Uterus (tissue), 4 donors: ENCODE measurements around the gene TNF. TPM values are rescaled to one million over a fixed set of nuclear protein-coding genes. Genes with fewer than 3 reads are reported as not detected.

Experiments used
- DNase-seq, 2 donors: peaks; one replicate each; pipeline ENCODE4 v3.0.0-alpha.2; 2019 to 2020
- H3K27ac ChIP-seq, 2 donors: fragments of 200-600 bp; sonication (generic); 1 replicate in 1 of 2; 2 replicates in 1 of 2; pipeline ENCODE4 v1.5.1; 2016 to 2018
- H3K27me3 ChIP-seq, 2 donors: fragments of 200-600 bp; sonication (generic); one replicate each; pipeline ENCODE4 v1.5.1; 2018 to 2019; ENCODE audit warnings: control low read depth in 1 of 2
- H3K36me3 ChIP-seq, 2 donors: fragments of 200-600 bp; sonication (generic); one replicate each; pipeline ENCODE4 v1.5.1; 2019; ENCODE audit warnings: control low read depth in 1 of 2
- H3K4me1 ChIP-seq, 2 donors: fragments of 200-600 bp; sonication (generic); one replicate each; pipeline ENCODE4 v1.5.1; 2018 to 2019; ENCODE audit warnings: control low read depth in 1 of 2
- H3K4me3 ChIP-seq, 2 donors: fragments of 200-600 bp; sonication (generic); 1 replicate in 1 of 2; 2 replicates in 1 of 2; pipeline ENCODE4 v1.5.1; 2018 to 2019; ENCODE audit warnings: mild to moderate bottlenecking in 1 of 2
- H3K9me3 ChIP-seq, 2 donors: fragments of 200-600 bp; sonication (generic); one replicate each; pipeline ENCODE4 v1.5.1; 2019; ENCODE audit warnings: control low read depth in 1 of 2
- CTCF ChIP-seq, 4 experiments: fragments of 200-600 bp in 2 of 4; fragments of 450-650 bp in 2 of 4; sonication (generic) in 2 of 4; IDR thresholded peaks; one replicate each; pipeline ENCODE4 v1.5.1; 2016 to 2019; ENCODE audit warnings: antibody characterized with exemption in 4 of 4, mild to moderate bottlenecking in 2 of 4, moderate library complexity in 1 of 4
- POLR2A ChIP-seq, 2 donors: fragments of 450-650 bp; IDR thresholded peaks; one replicate each; pipeline ENCODE4 v1.6.1; 2016; ENCODE audit warnings: antibody characterized with exemption in 2 of 2, mild to moderate bottlenecking in 1 of 2, moderate library complexity in 1 of 2
- intact Hi-C: fragments of 100-400 bp; cut with DNase I; formaldehyde crosslinking; loops from one replicate; pipeline ENCODE4 v1.15.1; 2023; ENCODE audit warnings: low total_unique reads
- total RNA-seq, 4 donors: library from RNA; depleted of rRNA in 3 of 4; stranded (reverse); fragments of >200 nt in 3 of 4; gene quantifications; one replicate each; pipeline versions ENCODE4 v1.1.0 to v1.2.4, GENCODE V29; 2014 to 2023
- donor health status: DM: yes; HTN: yes; CAD: no.

The TNF gene
- total RNA-seq, 4 donors from 2014 or later = 1.3 TPM; not detected in 3

- Histone ChIP-seq H3K27ac (no peak overlapping the region), H3K36me3 (no peaks in the 10 kb centered on the region), H3K9me3 (no peaks in the 10 kb centered on the region), H3K4me3 (no peak overlapping the region), H3K27me3 (no peaks in the 10 kb centered on the region), H3K4me1 (no peaks in the 10 kb centered on the region)
- intact Hi-C loops = no loop called here
- no peak for DNase-seq
- TF ChIP-seq CTCF (IDR thresholded peaks at IDR 0.05) (no peak), POLR2A (IDR thresholded peaks at IDR 0.05) (no peak)
These were observed 45.8 kb upstream of the TNF start for GRCh38 chr6:31529329-31530150.

GRCh38 chr6:31530659-31531058 lies 44.7 kb upstream of the TNF start:
- no peaks in the 10 kb centered on the region for H3K9me3 ChIP-seq
- no peaks in the 10 kb centered on the region for H3K27me3 ChIP-seq
- TF ChIP-seq POLR2A (IDR thresholded peaks at IDR 0.05) (no peak), CTCF (IDR thresholded peaks at IDR 0.05) (no peak)
- intact Hi-C loops = no loop called here
- no peak overlapping the region for H3K4me3 ChIP-seq
- H3K36me3 ChIP-seq = no peaks in the 10 kb centered on the region
- no peaks in the 10 kb centered on the region for H3K4me1 ChIP-seq
- no peak for DNase-seq
- H3K27ac ChIP-seq = no peak overlapping the region

- TF ChIP-seq POLR2A (IDR thresholded peaks at IDR 0.05) (no peak), CTCF (IDR thresholded peaks at IDR 0.05) (no peak)
- DNase-seq = no peak
- H3K27me3 ChIP-seq = no peaks in the 10 kb centered on the region
- no peaks in the 10 kb centered on the region for H3K4me1 ChIP-seq
- H3K9me3 ChIP-seq = no peaks in the 10 kb centered on the region
- intact Hi-C loops = no loop called here
- no peak overlapping the region for H3K4me3 ChIP-seq
- no peak overlapping the region for H3K27ac ChIP-seq
- H3K36me3 ChIP-seq = no peaks in the 10 kb centered on the region
These were observed 44.2 kb upstream of the TNF start for GRCh38 chr6:31531162-31531561.

GRCh38 chr6:31531771-31532643 lies 43.4 kb upstream of the TNF start:
- Histone ChIP-seq H3K27ac (no peak overlapping the region), H3K36me3 (no peaks in the 10 kb centered on the region), H3K27me3 (no peaks in the 10 kb centered on the region), H3K9me3 (no peaks in the 10 kb centered on the region), H3K4me3 (no peak overlapping the region), H3K4me1 (no peaks in the 10 kb centered on the region)
- no peak for TF ChIP-seq POLR2A (IDR thresholded peaks at IDR 0.05)
- no peak for TF ChIP-seq CTCF (IDR thresholded peaks at IDR 0.05)
- no peak for DNase-seq
- intact Hi-C loops = no loop called here
